ENCODE measurements around the gene FAM234B.

Gene FAM234B

GRCh38 chr12:13044002-13044905 lies at the start of gene FAM234B:
Gene FAM234B (plus strand): TSS chr12:13044381. CDS start chr12:13044404, 23 bp downstream.
- DNase-seq (ENCODE audit: insufficient read length, low spot score) (peak; percentile 69), FAIRE-seq (no peak)

GRCh38 chr12:12995088-12995487 lies 49.1 kb upstream of the FAM234B start:
- FAIRE-seq = no peak
- DNase-seq (ENCODE audit: insufficient read length, low spot score) = no peak

- FAIRE-seq (no peak), DNase-seq (ENCODE audit: insufficient read length, low spot score) (no peak)
Observed at GRCh38 chr12:12996209-12996608, 48.0 kb upstream of the FAM234B start.

- FAIRE-seq (no peak), DNase-seq (ENCODE audit: insufficient read length, low spot score) (no peak)
Observed at GRCh38 chr12:12997156-12997555, 47.0 kb upstream of the FAM234B start.

GRCh38 chr12:12997734-12998133 lies 46.4 kb upstream of the FAM234B start:
- no peak for DNase-seq (ENCODE audit: insufficient read length, low spot score)
- FAIRE-seq = no peak

- DNase-seq (ENCODE audit: insufficient read length, low spot score) = no peak
- no peak for FAIRE-seq
Observed at GRCh38 chr12:12998248-12998647, 45.9 kb upstream of the FAM234B start.

- FAIRE-seq (no peak), DNase-seq (ENCODE audit: insufficient read length, low spot score) (no peak)
Observed at GRCh38 chr12:12999271-12999958, 44.8 kb upstream of the FAM234B start.

GRCh38 chr12:12999959-13000615 lies 44.1 kb upstream of the FAM234B start, which contains the start of gene HEBP1:
Gene HEBP1 (minus strand): TSS chr12:13000265. CDS start chr12:13000114, 151 bp downstream.
- FAIRE-seq (peak; percentile 99), DNase-seq (ENCODE audit: insufficient read length, low spot score) (peak; percentile 80)

- DNase-seq (ENCODE audit: insufficient read length, low spot score) = peak; percentile 36
- FAIRE-seq = no peak
Observed at GRCh38 chr12:13000616-13000924, 43.6 kb upstream of the FAM234B start.

- FAIRE-seq = no peak
- peak; percentile 60 for DNase-seq (ENCODE audit: insufficient read length, low spot score)
Observed at GRCh38 chr12:13000925-13001774, 43.0 kb upstream of the FAM234B start.

- FAIRE-seq = no peak
- no peak for DNase-seq (ENCODE audit: insufficient read length, low spot score)
Observed at GRCh38 chr12:13001775-13002040, 42.5 kb upstream of the FAM234B start.

GRCh38 chr12:13002301-13003097 lies 41.7 kb upstream of the FAM234B start:
- FAIRE-seq = no peak

GRCh38 chr12:13004361-13004760 lies 39.8 kb upstream of the FAM234B start:
- FAIRE-seq (no peak), DNase-seq (ENCODE audit: insufficient read length, low spot score) (no peak)

More at GRCh38 chr12:13002301-13003097, 41.7 kb upstream of the FAM234B start:
- DNase-seq (ENCODE audit: insufficient read length, low spot score) = no peak

GRCh38 chr12:13004986-13005385 lies 39.2 kb upstream of the FAM234B start:
- DNase-seq (ENCODE audit: insufficient read length, low spot score) (no peak), FAIRE-seq (no peak)

- FAIRE-seq (no peak), DNase-seq (ENCODE audit: insufficient read length, low spot score) (no peak)
Observed at GRCh38 chr12:13005649-13006048, 38.5 kb upstream of the FAM234B start.

- FAIRE-seq (no peak), DNase-seq (ENCODE audit: insufficient read length, low spot score) (no peak)
Observed at GRCh38 chr12:13007496-13008233, 36.5 kb upstream of the FAM234B start.

- FAIRE-seq (no peak), DNase-seq (ENCODE audit: insufficient read length, low spot score) (no peak)
Observed at GRCh38 chr12:13008741-13009380, 35.3 kb upstream of the FAM234B start.

- DNase-seq (ENCODE audit: insufficient read length, low spot score) (no peak), FAIRE-seq (no peak)
Observed at GRCh38 chr12:13011098-13011497, 33.1 kb upstream of the FAM234B start.

- FAIRE-seq = no peak
- DNase-seq (ENCODE audit: insufficient read length, low spot score) = no peak
Observed at GRCh38 chr12:13022851-13023271, 21.3 kb upstream of the FAM234B start.

All from HTR-8/SVneo (cell line).